Measurements from ENCODE around the gene ASIC2.

Gene ASIC2

GRCh38 chr17:33121756-33122155, 171.3 kb downstream of the ASIC2 start:
- no peak for DNase-seq (ENCODE audit: extremely low spot score)
- ChIA-PET CTCF (no interaction called here), POLR2A (no interaction called here)
- TF ChIP-seq TARDBP (IDR thresholded peaks at IDR 0.05) (no peak), FOXK2 (IDR thresholded peaks at IDR 0.05) (no peak), ARNT (IDR thresholded peaks at IDR 0.05) (no peak), L3MBTL2 (conservative IDR thresholded peaks at IDR 0.05) (no peak), SP1 (IDR thresholded peaks at IDR 0.05) (no peak), CTBP1 (IDR thresholded peaks at IDR 0.05; ENCODE audit: borderline replicate concordance) (no peak), SUZ12 (IDR thresholded peaks at IDR 0.05) (no peak), NFRKB (IDR thresholded peaks at IDR 0.05) (no peak), LEF1 (IDR thresholded peaks at IDR 0.05; ENCODE audit: borderline replicate concordance) (no peak), ELF4 (IDR thresholded peaks at IDR 0.05) (no peak), HDGF (IDR thresholded peaks at IDR 0.05; ENCODE audit: borderline replicate concordance) (no peak), FOXA1 (IDR thresholded peaks at IDR 0.05) (no peak), BHLHE40 (IDR thresholded peaks at IDR 0.05; ENCODE audit: borderline replicate concordance) (no peak), FOXM1 (IDR thresholded peaks at IDR 0.05; ENCODE audit: borderline replicate concordance) (no peak), ZNF384 (IDR thresholded peaks at IDR 0.05) (no peak)
- TF ChIP-seq, protein P1, sequence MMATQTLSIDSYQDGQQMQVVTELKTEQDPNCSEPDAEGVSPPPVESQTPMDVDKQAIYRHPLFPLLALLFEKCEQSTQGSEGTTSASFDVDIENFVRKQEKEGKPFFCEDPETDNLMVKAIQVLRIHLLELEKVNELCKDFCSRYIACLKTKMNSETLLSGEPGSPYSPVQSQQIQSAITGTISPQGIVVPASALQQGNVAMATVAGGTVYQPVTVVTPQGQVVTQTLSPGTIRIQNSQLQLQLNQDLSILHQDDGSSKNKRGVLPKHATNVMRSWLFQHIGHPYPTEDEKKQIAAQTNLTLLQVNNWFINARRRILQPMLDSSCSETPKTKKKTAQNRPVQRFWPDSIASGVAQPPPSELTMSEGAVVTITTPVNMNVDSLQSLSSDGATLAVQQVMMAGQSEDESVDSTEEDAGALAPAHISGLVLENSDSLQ (IDR thresholded peaks at IDR 0.05), result no peak

DNA sequence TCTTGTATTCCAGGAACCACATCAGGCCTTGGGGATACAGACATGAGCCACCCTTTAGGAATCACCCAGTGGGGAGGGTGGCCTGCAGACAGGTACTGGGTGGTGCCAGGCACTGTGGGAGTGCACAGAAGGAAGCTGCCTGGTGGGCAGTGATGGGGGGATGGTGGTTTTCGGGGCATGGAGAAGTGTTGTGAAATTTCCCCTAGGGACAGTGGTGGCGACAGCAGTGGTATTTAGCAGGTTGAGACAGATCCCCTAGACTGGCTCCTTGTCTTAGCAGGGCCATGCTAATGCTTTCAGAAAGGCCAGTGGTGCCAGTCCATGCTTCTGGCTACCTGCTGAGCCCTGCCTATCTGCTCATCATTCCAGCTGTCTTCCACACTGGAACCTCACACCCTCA, 171.8 kb downstream of the ASIC2 start:
- DNase-seq (ENCODE audit: extremely low spot score), result no peak
- ChIA-PET CTCF (no interaction called here), POLR2A (no interaction called here)
- TF ChIP-seq SP1 (IDR thresholded peaks at IDR 0.05) (no peak), BHLHE40 (IDR thresholded peaks at IDR 0.05; ENCODE audit: borderline replicate concordance) (no peak), ARNT (IDR thresholded peaks at IDR 0.05) (no peak), ELF4 (IDR thresholded peaks at IDR 0.05) (no peak), ZNF384 (IDR thresholded peaks at IDR 0.05) (no peak), HDGF (IDR thresholded peaks at IDR 0.05; ENCODE audit: borderline replicate concordance) (no peak), TARDBP (IDR thresholded peaks at IDR 0.05) (no peak), SUZ12 (IDR thresholded peaks at IDR 0.05) (no peak), LEF1 (IDR thresholded peaks at IDR 0.05; ENCODE audit: borderline replicate concordance) (no peak), FOXK2 (IDR thresholded peaks at IDR 0.05) (no peak), FOXA1 (IDR thresholded peaks at IDR 0.05) (no peak), L3MBTL2 (conservative IDR thresholded peaks at IDR 0.05) (no peak), FOXM1 (IDR thresholded peaks at IDR 0.05; ENCODE audit: borderline replicate concordance) (no peak)
- TF ChIP-seq, protein P1 (IDR thresholded peaks at IDR 0.05), result no peak

GRCh38 chr17:33120103-33120502, 173.0 kb downstream of the ASIC2 start:
- CTCF ChIA-PET, result interaction anchor here (0.6 kb wide), 1 partner anchor 142 kb away, joined by 3 read pairs; no protein-coding TSS in a partner anchor
- POLR2A ChIA-PET, result no interaction called here
- no peak for DNase-seq (ENCODE audit: extremely low spot score)

GRCh38 chr17:33118391-33119075, 174.6 kb downstream of the ASIC2 start:
- POLR2A ChIA-PET, result no interaction called here
- TF ChIP-seq FOXA1 (IDR thresholded peaks at IDR 0.05), result no peak
- TF ChIP-seq NFRKB (IDR thresholded peaks at IDR 0.05), result no peak
- TF ChIP-seq BHLHE40 (IDR thresholded peaks at IDR 0.05; ENCODE audit: borderline replicate concordance), result no peak
- TF ChIP-seq SUZ12 (IDR thresholded peaks at IDR 0.05), result no peak
- TF ChIP-seq LEF1 (IDR thresholded peaks at IDR 0.05; ENCODE audit: borderline replicate concordance), result no peak
- TF ChIP-seq SP1 (IDR thresholded peaks at IDR 0.05), result no peak
- no peak for TF ChIP-seq L3MBTL2 (conservative IDR thresholded peaks at IDR 0.05)
- no peak for TF ChIP-seq ARNT (IDR thresholded peaks at IDR 0.05)
- no peak for TF ChIP-seq ZNF384 (IDR thresholded peaks at IDR 0.05)
- TF ChIP-seq FOXK2 (IDR thresholded peaks at IDR 0.05), result no peak
- no peak for TF ChIP-seq FOXM1 (IDR thresholded peaks at IDR 0.05; ENCODE audit: borderline replicate concordance)
- no peak for TF ChIP-seq CTBP1 (IDR thresholded peaks at IDR 0.05; ENCODE audit: borderline replicate concordance)
- TF ChIP-seq ELF4 (IDR thresholded peaks at IDR 0.05), result no peak
- TF ChIP-seq HDGF (IDR thresholded peaks at IDR 0.05; ENCODE audit: borderline replicate concordance), result no peak
- no peak for TF ChIP-seq TARDBP (IDR thresholded peaks at IDR 0.05)
- TF ChIP-seq, protein P1 (IDR thresholded peaks at IDR 0.05), result no peak
- no peak for DNase-seq (ENCODE audit: extremely low spot score)
- CTCF ChIA-PET, result interaction anchor here (0.7 to 1.2 kb wide), 2 partner anchors 18 to 80 kb away, joined by 3 to 4 read pairs; no protein-coding TSS in a partner anchor

More at GRCh38 chr17:33120103-33120502, 173.0 kb downstream of the ASIC2 start:
- no peak for TF ChIP-seq NFRKB (IDR thresholded peaks at IDR 0.05)
- TF ChIP-seq BHLHE40 (IDR thresholded peaks at IDR 0.05; ENCODE audit: borderline replicate concordance), result no peak
- TF ChIP-seq ELF4 (IDR thresholded peaks at IDR 0.05), result no peak

DNA sequence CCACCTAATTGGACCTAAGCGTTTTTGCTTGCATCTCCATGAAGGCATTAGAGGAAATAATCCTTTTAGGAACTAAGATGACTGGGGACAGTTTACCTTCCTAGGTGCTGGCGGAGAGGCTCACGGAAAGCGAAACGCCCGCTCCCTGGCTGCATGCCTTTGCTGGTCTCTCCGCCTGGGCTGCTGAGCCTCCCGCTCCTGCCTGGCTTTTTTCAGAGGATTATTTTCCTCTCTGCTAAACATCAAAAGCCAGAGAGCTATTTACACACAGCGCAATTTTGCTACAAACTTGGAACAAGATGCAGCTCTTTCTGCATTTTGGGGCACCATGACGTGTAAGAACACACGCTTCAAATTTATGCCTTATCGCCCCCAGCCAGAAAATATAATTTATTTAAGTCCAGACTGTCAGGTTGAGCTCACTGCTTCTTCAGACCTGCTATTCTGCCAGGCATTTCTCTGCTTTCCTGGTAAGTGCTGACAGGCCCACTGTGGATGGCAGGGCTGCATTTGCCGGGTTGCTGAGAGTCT, 177.0 kb downstream of the ASIC2 start:
- no peak for DNase-seq (ENCODE audit: extremely low spot score)
- POLR2A ChIA-PET, result no interaction called here
- CTCF ChIA-PET, result interaction anchor here (0.6 kb wide), 1 partner anchor 184 kb away, joined by 4 read pairs; no protein-coding TSS in a partner anchor

DNA sequence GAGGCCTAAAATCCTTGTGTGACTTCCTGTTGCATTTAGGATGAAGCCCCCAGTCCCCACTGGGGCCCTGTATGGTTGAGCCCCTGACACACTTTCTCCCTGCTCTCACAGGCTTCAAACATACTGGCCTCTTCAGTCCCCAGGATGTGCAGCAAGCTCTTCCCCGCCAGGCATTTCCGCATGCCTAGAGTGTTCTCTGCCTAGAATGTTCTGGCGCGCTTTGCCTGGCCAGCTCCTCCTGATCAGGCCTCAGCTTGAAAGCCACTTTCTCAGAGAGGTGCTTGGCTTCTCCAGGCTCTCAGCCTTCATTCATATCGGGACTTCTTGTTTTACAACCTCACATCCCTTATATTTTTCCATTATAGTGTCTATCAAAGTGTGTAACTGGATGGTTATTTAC, 177.7 kb downstream of the ASIC2 start:
- TF ChIP-seq ELF4 (IDR thresholded peaks at IDR 0.05), result no peak
- TF ChIP-seq SUZ12 (IDR thresholded peaks at IDR 0.05), result no peak
- TF ChIP-seq ARNT (IDR thresholded peaks at IDR 0.05), result no peak
- TF ChIP-seq FOXK2 (IDR thresholded peaks at IDR 0.05), result no peak
- TF ChIP-seq ZNF384 (IDR thresholded peaks at IDR 0.05), result no peak
- TF ChIP-seq NFRKB (IDR thresholded peaks at IDR 0.05), result no peak
- TF ChIP-seq TARDBP (IDR thresholded peaks at IDR 0.05), result no peak
- TF ChIP-seq BHLHE40 (IDR thresholded peaks at IDR 0.05; ENCODE audit: borderline replicate concordance), result no peak
- no peak for TF ChIP-seq CTBP1 (IDR thresholded peaks at IDR 0.05; ENCODE audit: borderline replicate concordance)
- TF ChIP-seq SP1 (IDR thresholded peaks at IDR 0.05), result no peak
- TF ChIP-seq FOXA1 (IDR thresholded peaks at IDR 0.05), result no peak
- TF ChIP-seq, protein P1 (IDR thresholded peaks at IDR 0.05), result no peak
- TF ChIP-seq LEF1 (IDR thresholded peaks at IDR 0.05; ENCODE audit: borderline replicate concordance), result no peak
- DNase-seq (ENCODE audit: extremely low spot score), result no peak
- ChIA-PET POLR2A (no interaction called here), CTCF (no interaction called here)

More for the DNA sequence above, 177.0 kb downstream of the ASIC2 start:
- TF ChIP-seq FOXA1 (IDR thresholded peaks at IDR 0.05) (no peak), NFRKB (IDR thresholded peaks at IDR 0.05) (no peak), TARDBP (IDR thresholded peaks at IDR 0.05) (no peak), ELF4 (IDR thresholded peaks at IDR 0.05) (no peak)

Measured in HEK293T (cell line).